Measurements from ENCODE around the gene ROBO1.

The ROBO1 gene

GRCh38 chr3:78957456-78957855 lies 810.3 kb downstream of the ROBO1 start:
- no peak overlapping the region for H3K4me3 Mint-ChIP-seq
- H3K27me3 Mint-ChIP-seq, result no peaks in the 10 kb centered on the region
- peaks cover 2% of the 10 kb centered on the region for H3K36me3 Mint-ChIP-seq (ENCODE audit: insufficient read depth)
- H3K4me1 Mint-ChIP-seq (ENCODE audit: low read depth in 2 of 2), result no peaks in the 10 kb centered on the region
- no peak overlapping the region for H3K27ac Mint-ChIP-seq
- no peaks in the 10 kb centered on the region for H3K9me3 Mint-ChIP-seq
- DNase-seq (no peak), ATAC-seq (replicated peaks) (no peak)

- H3K4me3 Mint-ChIP-seq, result no peak overlapping the region
- no peak for DNase-seq
- no peaks in the 10 kb centered on the region for H3K36me3 Mint-ChIP-seq (ENCODE audit: insufficient read depth)
- H3K27ac Mint-ChIP-seq, result no peak overlapping the region
- no peaks in the 10 kb centered on the region for H3K27me3 Mint-ChIP-seq
- H3K4me1 Mint-ChIP-seq (ENCODE audit: low read depth in 2 of 2), result no peaks in the 10 kb centered on the region
- ATAC-seq (replicated peaks), result no peak
- H3K9me3 Mint-ChIP-seq, result peaks cover 10 to 12% of the 10 kb centered on the region in 2 donors
Observed at GRCh38 chr3:78951342-78951945, 816.4 kb downstream of the ROBO1 start.

GRCh38 chr3:78941587-78941986 lies 826.2 kb downstream of the ROBO1 start:
- ATAC-seq (replicated peaks) (no peak), DNase-seq (no peak)
- Mint-ChIP-seq H3K9me3 (peaks cover 15 to 33% of the 10 kb centered on the region in 2 donors), H3K27me3 (no peaks in the 10 kb centered on the region), H3K36me3 (ENCODE audit: insufficient read depth) (no peaks in the 10 kb centered on the region), H3K4me3 (no peak overlapping the region), H3K4me1 (ENCODE audit: low read depth in 2 of 2) (no peaks in the 10 kb centered on the region), H3K27ac (no peak overlapping the region)

DNA sequence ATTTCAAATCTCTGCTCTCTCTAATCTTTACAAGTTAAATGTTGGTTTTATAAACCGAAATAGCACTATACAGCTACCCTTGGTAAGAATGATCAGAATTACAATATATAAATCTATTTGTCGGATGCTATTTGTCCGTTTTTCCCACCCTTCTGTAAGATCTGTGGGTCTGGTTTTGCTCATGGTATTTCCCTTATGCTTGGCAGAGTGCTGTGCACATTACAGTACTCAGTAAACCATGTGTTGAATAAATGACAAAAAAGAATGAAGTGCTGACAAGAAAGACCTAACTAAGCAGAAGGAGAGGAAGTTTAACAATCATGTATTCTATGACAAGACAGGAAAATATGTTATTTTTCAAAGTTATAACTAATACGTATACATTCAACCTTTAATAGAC lies 827.2 kb downstream of the ROBO1 start:
- Mint-ChIP-seq H3K27me3 (no peaks in the 10 kb centered on the region), H3K9me3 (peaks cover 14 to 29% of the 10 kb centered on the region in 2 donors), H3K4me1 (ENCODE audit: low read depth in 2 of 2) (no peaks in the 10 kb centered on the region), H3K27ac (no peak overlapping the region), H3K4me3 (no peak overlapping the region), H3K36me3 (ENCODE audit: insufficient read depth) (no peaks in the 10 kb centered on the region)
- no peak for ATAC-seq (replicated peaks)
- no peak for DNase-seq

DNA sequence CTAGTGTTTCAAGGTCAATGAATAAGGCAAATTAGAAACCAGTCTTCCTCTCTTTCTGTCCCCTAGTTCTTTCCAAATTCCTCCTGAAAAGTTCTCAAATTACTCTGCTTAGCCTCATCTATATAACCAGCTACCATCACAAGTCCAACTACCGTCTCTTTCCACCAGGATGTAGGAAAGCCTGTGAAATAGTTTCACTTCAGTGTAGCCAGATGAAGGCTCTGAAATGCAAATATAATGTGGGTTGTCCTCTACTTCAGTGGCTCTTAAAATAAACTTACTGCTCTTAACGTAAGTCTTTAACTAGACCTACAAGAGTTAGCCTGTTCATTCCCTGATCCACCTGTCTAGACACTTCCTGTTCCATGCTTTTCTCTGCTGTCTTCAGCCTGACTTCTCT lies 827.7 kb downstream of the ROBO1 start:
- DNase-seq, result no peak
- ATAC-seq (replicated peaks), result no peak
- Mint-ChIP-seq H3K4me3 (no peak overlapping the region), H3K36me3 (ENCODE audit: insufficient read depth) (no peaks in the 10 kb centered on the region), H3K27me3 (no peaks in the 10 kb centered on the region), H3K4me1 (ENCODE audit: low read depth in 2 of 2) (no peaks in the 10 kb centered on the region), H3K9me3 (peaks cover 12 to 26% of the 10 kb centered on the region in 2 donors), H3K27ac (no peak overlapping the region)

GRCh38 chr3:78937475-78937874 lies 830.3 kb downstream of the ROBO1 start:
- DNase-seq, result no peak
- Mint-ChIP-seq H3K27ac (no peak overlapping the region), H3K27me3 (no peaks in the 10 kb centered on the region), H3K36me3 (ENCODE audit: insufficient read depth) (no peaks in the 10 kb centered on the region), H3K4me3 (no peak overlapping the region), H3K9me3 (peaks cover 14 to 25% of the 10 kb centered on the region in 2 donors), H3K4me1 (ENCODE audit: low read depth in 2 of 2) (no peaks in the 10 kb centered on the region)
- no peak for ATAC-seq (replicated peaks)

GRCh38 chr3:78927759-78928158 lies 840.0 kb downstream of the ROBO1 start:
- no peaks in the 10 kb centered on the region for H3K4me1 Mint-ChIP-seq (ENCODE audit: low read depth in 2 of 2)
- H3K27me3 Mint-ChIP-seq, result no peaks in the 10 kb centered on the region
- ATAC-seq (replicated peaks) (no peak), DNase-seq (no peak)
- H3K27ac Mint-ChIP-seq, result no peak overlapping the region
- no peak overlapping the region for H3K4me3 Mint-ChIP-seq
- H3K9me3 Mint-ChIP-seq, result peaks cover 13 to 14% of the 10 kb centered on the region in 2 donors
- peaks cover 2% of the 10 kb centered on the region for H3K36me3 Mint-ChIP-seq (ENCODE audit: insufficient read depth)

GRCh38 chr3:78926523-78926922 lies 841.3 kb downstream of the ROBO1 start:
- Mint-ChIP-seq H3K27ac (no peak overlapping the region), H3K9me3 (peaks cover 13 to 14% of the 10 kb centered on the region in 2 donors), H3K4me3 (no peak overlapping the region), H3K27me3 (no peaks in the 10 kb centered on the region), H3K4me1 (ENCODE audit: low read depth in 2 of 2) (no peaks in the 10 kb centered on the region), H3K36me3 (ENCODE audit: insufficient read depth) (peaks cover 2% of the 10 kb centered on the region)
- DNase-seq (no peak), ATAC-seq (replicated peaks) (no peak)

GRCh38 chr3:78924711-78925110 lies 843.1 kb downstream of the ROBO1 start:
- H3K9me3 Mint-ChIP-seq, result peaks cover 7% of the 10 kb centered on the region in 2 donors
- no peaks in the 10 kb centered on the region for H3K27me3 Mint-ChIP-seq
- H3K4me3 Mint-ChIP-seq, result no peak overlapping the region
- H3K4me1 Mint-ChIP-seq (ENCODE audit: low read depth in 2 of 2), result no peaks in the 10 kb centered on the region
- H3K36me3 Mint-ChIP-seq (ENCODE audit: insufficient read depth), result no peaks in the 10 kb centered on the region
- DNase-seq (no peak), ATAC-seq (replicated peaks) (no peak)
- H3K27ac Mint-ChIP-seq, result no peak overlapping the region

DNA sequence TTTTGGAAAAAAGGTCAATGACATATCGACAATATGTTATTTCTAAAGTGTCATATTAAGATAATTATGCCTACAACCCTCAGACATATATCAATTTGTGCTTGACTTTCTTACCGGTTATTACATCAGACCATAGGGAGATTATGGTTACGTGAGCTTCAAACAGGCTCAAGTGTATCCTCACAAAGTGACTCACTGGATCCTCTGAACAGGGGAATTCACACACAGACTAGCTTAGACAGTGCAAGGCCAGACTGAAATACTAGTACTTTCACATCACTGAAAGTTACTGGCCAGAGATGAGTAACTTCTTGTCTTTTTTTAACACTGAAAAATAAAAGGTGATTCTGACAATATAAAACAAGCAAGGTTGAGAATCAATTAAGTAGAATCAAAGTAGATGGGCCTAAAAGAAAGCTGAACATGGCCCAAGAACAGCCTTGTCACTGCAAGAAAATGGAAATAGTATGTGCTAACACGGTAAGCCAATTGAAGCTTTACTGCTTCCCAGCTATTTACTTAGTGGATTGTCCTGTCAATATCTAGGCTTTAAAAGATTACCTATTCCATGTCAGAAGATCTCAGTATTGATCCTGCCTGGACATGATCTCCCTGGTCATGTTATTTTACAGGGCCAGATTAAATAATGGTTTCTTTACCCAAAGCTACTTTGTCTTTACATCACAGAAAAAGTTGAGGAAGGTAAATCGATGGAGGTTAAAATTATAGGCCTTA lies 848.6 kb downstream of the ROBO1 start:
- no peak for ATAC-seq (replicated peaks)
- Mint-ChIP-seq H3K36me3 (ENCODE audit: insufficient read depth) (no peaks in the 10 kb centered on the region), H3K4me1 (ENCODE audit: low read depth in 2 of 2) (no peaks in the 10 kb centered on the region), H3K4me3 (no peak overlapping the region), H3K9me3 (no peaks in the 10 kb centered on the region), H3K27ac (no peak overlapping the region), H3K27me3 (no peaks in the 10 kb centered on the region)
- no peak for DNase-seq

- no peaks in the 10 kb centered on the region for H3K9me3 Mint-ChIP-seq
- no peak for DNase-seq
- no peak overlapping the region for H3K27ac Mint-ChIP-seq
- H3K4me3 Mint-ChIP-seq, result no peak overlapping the region
- H3K27me3 Mint-ChIP-seq, result no peaks in the 10 kb centered on the region
- no peaks in the 10 kb centered on the region for H3K36me3 Mint-ChIP-seq (ENCODE audit: insufficient read depth)
- ATAC-seq (replicated peaks), result no peak
- H3K4me1 Mint-ChIP-seq (ENCODE audit: low read depth in 2 of 2), result no peaks in the 10 kb centered on the region
Observed at GRCh38 chr3:78918361-78919020, 849.3 kb downstream of the ROBO1 start.

DNA sequence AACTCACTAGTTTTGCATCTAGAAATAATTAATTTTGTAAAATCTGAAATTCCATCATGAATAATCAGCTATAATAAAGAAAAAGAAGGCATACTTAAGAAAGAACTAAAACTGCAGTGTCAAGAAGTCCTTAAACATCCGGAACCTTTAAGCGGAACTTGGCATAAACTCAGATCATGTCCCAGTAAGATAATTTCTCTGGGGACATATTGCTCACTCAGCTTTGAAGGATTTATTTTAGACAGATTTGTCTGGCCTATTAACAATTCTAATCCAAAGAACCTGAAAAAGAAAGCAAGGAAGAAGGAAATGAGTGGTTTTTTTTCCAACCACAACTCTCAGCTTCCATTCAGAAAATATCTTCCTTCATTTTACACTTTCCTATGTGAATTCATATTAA lies 850.3 kb downstream of the ROBO1 start:
- no peaks in the 10 kb centered on the region for H3K9me3 Mint-ChIP-seq
- H3K27me3 Mint-ChIP-seq, result no peaks in the 10 kb centered on the region
- no peak overlapping the region for H3K4me3 Mint-ChIP-seq
- ATAC-seq (replicated peaks), result no peak
- no peak overlapping the region for H3K27ac Mint-ChIP-seq
- no peaks in the 10 kb centered on the region for H3K4me1 Mint-ChIP-seq (ENCODE audit: low read depth in 2 of 2)
- H3K36me3 Mint-ChIP-seq (ENCODE audit: insufficient read depth), result no peaks in the 10 kb centered on the region
- no peak for DNase-seq

DNA sequence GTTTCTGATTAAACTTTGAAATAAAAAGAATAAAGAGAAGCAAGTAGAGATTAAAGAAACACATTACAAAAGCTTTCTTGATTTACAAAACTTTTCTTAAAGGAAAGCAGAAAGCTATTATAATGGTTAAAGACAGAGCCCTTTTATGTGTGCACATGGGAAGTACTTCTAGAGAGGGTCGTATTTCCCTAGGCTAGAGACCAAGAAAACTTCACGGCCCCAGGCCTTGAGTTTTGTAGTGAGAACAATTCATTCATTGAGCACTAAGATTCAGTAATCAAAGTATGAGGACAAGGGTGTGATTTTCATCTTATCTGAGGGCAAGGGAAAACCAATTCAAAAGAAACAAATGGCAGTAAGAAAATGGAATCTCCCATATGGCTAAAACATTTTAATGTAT lies 854.1 kb downstream of the ROBO1 start:
- Mint-ChIP-seq H3K36me3 (ENCODE audit: insufficient read depth) (no peaks in the 10 kb centered on the region), H3K4me1 (ENCODE audit: low read depth in 2 of 2) (no peaks in the 10 kb centered on the region), H3K27me3 (no peaks in the 10 kb centered on the region), H3K9me3 (peaks cover 4 to 7% of the 10 kb centered on the region in 2 donors), H3K27ac (no peak overlapping the region), H3K4me3 (no peak overlapping the region)
- ATAC-seq (replicated peaks) (no peak), DNase-seq (no peak)

DNA sequence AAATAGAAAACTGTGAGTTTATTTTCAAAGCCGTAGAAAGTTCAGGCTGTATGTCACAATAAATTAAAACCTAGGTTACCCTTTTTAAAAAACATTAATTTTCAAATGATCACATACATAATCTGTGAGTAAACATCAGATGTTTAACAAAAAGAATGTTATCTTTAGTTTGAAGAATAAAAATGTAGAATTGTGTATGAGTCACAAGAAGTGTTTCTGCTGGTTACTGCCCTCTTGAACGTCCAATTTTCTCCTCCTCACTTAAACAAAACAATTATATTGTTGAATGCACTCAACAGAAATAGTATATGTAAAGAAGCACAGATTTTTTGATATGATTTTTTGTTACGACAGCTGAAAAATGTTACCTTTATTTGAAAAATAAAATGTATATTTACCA lies 855.1 kb downstream of the ROBO1 start:
- no peak for ATAC-seq (replicated peaks)
- no peak overlapping the region for H3K27ac Mint-ChIP-seq
- no peaks in the 10 kb centered on the region for H3K27me3 Mint-ChIP-seq
- no peak overlapping the region for H3K4me3 Mint-ChIP-seq
- no peak for DNase-seq
- H3K4me1 Mint-ChIP-seq (ENCODE audit: low read depth in 2 of 2), result no peaks in the 10 kb centered on the region
- no peaks in the 10 kb centered on the region for H3K36me3 Mint-ChIP-seq (ENCODE audit: insufficient read depth)
- peaks cover 4 to 7% of the 10 kb centered on the region in 2 donors for H3K9me3 Mint-ChIP-seq
